Measurements from ENCODE around the gene MDGA2.

The MDGA2 gene

DNA sequence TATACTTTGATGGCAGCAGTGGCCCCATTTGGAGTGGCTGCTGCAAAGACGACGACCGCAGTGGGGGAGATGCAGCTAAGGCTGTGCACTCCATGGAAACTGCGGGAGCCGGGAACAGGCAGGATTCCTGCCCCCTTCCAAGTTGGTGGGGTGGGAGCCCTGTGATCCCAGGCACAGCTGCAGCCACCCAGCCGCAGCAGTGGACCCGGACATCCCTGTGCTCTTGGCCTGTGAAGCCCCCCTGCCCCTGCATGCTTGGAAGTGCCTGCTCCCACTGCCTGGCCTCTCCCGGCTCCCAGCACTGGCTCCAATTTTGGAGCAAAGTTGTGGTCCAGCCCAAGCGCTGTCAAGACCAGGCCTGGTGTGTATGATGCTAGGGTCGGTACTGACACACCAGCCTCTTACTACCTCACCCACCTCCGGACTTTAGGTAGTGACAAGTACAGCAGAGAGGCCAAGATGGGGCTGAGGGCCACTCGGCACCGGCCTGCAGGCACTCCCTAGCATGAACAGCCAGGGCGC, 521.1 kb downstream of the MDGA2 start:
- H3K4me3 ChIP-seq (ENCODE audit: low read depth in 1 of 2, low read length in 2 of 2), result no peak overlapping the region

DNA sequence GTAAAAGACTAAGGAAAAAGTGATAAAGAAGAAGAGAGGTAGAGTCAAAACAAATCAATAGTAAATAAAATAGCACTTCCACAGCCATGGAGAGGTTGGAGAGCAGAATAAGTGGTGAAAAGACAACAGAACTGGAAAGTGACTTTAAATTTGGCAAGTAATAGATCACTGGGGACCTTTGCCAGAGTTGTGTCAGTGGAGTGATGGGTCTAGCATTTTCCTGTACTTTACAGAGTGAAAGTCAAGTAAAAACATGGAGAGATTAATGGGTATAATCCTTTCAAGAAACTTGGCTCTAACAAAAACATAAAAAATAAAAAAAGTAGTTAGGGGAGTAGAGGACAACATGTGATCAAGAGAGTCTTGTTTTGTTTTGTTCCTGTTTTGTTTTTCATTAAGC, 521.7 kb downstream of the MDGA2 start:
- no peak overlapping the region for H3K27ac ChIP-seq (ENCODE audit: low read length)
- H4K20me1 ChIP-seq (ENCODE audit: insufficient read depth, low read length), result no peaks in the 10 kb centered on the region
- H3K9me3 ChIP-seq (ENCODE audit: insufficient read depth, low read length, severe bottlenecking), result no peaks in the 10 kb centered on the region
- TF ChIP-seq, protein P1, sequence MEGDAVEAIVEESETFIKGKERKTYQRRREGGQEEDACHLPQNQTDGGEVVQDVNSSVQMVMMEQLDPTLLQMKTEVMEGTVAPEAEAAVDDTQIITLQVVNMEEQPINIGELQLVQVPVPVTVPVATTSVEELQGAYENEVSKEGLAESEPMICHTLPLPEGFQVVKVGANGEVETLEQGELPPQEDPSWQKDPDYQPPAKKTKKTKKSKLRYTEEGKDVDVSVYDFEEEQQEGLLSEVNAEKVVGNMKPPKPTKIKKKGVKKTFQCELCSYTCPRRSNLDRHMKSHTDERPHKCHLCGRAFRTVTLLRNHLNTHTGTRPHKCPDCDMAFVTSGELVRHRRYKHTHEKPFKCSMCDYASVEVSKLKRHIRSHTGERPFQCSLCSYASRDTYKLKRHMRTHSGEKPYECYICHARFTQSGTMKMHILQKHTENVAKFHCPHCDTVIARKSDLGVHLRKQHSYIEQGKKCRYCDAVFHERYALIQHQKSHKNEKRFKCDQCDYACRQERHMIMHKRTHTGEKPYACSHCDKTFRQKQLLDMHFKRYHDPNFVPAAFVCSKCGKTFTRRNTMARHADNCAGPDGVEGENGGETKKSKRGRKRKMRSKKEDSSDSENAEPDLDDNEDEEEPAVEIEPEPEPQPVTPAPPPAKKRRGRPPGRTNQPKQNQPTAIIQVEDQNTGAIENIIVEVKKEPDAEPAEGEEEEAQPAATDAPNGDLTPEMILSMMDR (IDR thresholded peaks at IDR 0.05; ENCODE audit: borderline replicate concordance, extremely low read depth, low read length, poor library complexity, severe bottlenecking), result no peak
- TF ChIP-seq EZH2 (IDR thresholded peaks at IDR 0.05; ENCODE audit: borderline replicate concordance, low read depth, low read length, severe bottlenecking), result no peak
- no peak for DNase-seq
- no peak overlapping the region for H2AFZ ChIP-seq (ENCODE audit: low read depth, low read length)
- H3K4me1 ChIP-seq (ENCODE audit: insufficient read depth, low read length), result no peaks in the 10 kb centered on the region
- no peak overlapping the region for H3K9ac ChIP-seq (ENCODE audit: low read depth, low read length)
- no peak overlapping the region for H3K4me3 ChIP-seq (ENCODE audit: low read depth in 1 of 2, low read length in 2 of 2)
- no peaks in the 10 kb centered on the region for H3K36me3 ChIP-seq (ENCODE audit: insufficient read depth, low read length)
- H3K27me3 ChIP-seq (ENCODE audit: insufficient read depth, low read length, poor library complexity), result no peaks in the 10 kb centered on the region
- no peak for ATAC-seq (ENCODE audit: insufficient read depth, low read depth)
- H3K79me2 ChIP-seq (ENCODE audit: insufficient read depth, low read length), result no peaks in the 10 kb centered on the region
- H3K4me2 ChIP-seq (ENCODE audit: insufficient read depth, low read length), result no peak overlapping the region

More for the DNA sequence above, 521.1 kb downstream of the MDGA2 start:
- Histone ChIP-seq H3K36me3 (ENCODE audit: insufficient read depth, low read length) (no peaks in the 10 kb centered on the region), H3K27ac (ENCODE audit: low read length) (no peak overlapping the region), H3K9ac (ENCODE audit: low read depth, low read length) (no peak overlapping the region), H3K4me2 (ENCODE audit: insufficient read depth, low read length) (no peak overlapping the region), H3K4me1 (ENCODE audit: insufficient read depth, low read length) (no peaks in the 10 kb centered on the region), H3K9me3 (ENCODE audit: insufficient read depth, low read length, severe bottlenecking) (no peaks in the 10 kb centered on the region), H3K79me2 (ENCODE audit: insufficient read depth, low read length) (no peaks in the 10 kb centered on the region), H4K20me1 (ENCODE audit: insufficient read depth, low read length) (no peaks in the 10 kb centered on the region), H3K27me3 (ENCODE audit: insufficient read depth, low read length, poor library complexity) (no peaks in the 10 kb centered on the region), H2AFZ (ENCODE audit: low read depth, low read length) (no peak overlapping the region)
- no peak for ATAC-seq (ENCODE audit: insufficient read depth, low read depth)
- TF ChIP-seq EZH2 (IDR thresholded peaks at IDR 0.05; ENCODE audit: borderline replicate concordance, low read depth, low read length, severe bottlenecking), result no peak
- TF ChIP-seq, protein P1 (IDR thresholded peaks at IDR 0.05; ENCODE audit: borderline replicate concordance, extremely low read depth, low read length, poor library complexity, severe bottlenecking), result no peak
- DNase-seq, result no peak

DNA sequence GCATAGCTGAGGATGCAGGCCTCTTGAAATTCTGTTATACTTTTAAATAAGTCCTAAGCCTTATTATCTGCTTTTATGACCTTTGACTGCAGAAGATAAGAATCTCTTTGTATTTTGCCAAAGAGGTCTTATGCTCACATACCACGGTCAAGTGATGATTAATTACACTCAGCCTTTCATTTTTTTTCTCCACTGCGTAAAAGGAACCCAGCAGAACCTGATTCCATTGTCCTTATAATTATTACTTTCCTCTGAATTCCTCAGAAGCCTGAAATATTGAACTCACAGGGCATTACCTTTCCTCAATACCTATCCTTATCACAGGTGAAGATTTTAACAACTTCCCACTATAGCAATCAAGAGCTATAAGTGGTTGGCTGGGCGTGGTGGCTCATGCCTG, 525.1 kb downstream of the MDGA2 start:
- Histone ChIP-seq H3K79me2 (ENCODE audit: insufficient read depth, low read length) (no peaks in the 10 kb centered on the region), H3K27me3 (ENCODE audit: insufficient read depth, low read length, poor library complexity) (no peaks in the 10 kb centered on the region), H2AFZ (ENCODE audit: low read depth, low read length) (no peak overlapping the region), H3K4me3 (ENCODE audit: low read depth in 1 of 2, low read length in 2 of 2) (no peak overlapping the region), H3K4me2 (ENCODE audit: insufficient read depth, low read length) (no peak overlapping the region), H4K20me1 (ENCODE audit: insufficient read depth, low read length) (no peaks in the 10 kb centered on the region), H3K4me1 (ENCODE audit: insufficient read depth, low read length) (no peaks in the 10 kb centered on the region), H3K36me3 (ENCODE audit: insufficient read depth, low read length) (no peaks in the 10 kb centered on the region), H3K27ac (ENCODE audit: low read length) (no peak overlapping the region), H3K9me3 (ENCODE audit: insufficient read depth, low read length, severe bottlenecking) (no peaks in the 10 kb centered on the region), H3K9ac (ENCODE audit: low read depth, low read length) (no peak overlapping the region)
- DNase-seq (no peak), ATAC-seq (ENCODE audit: insufficient read depth, low read depth) (no peak)
- TF ChIP-seq, protein P1 (IDR thresholded peaks at IDR 0.05; ENCODE audit: borderline replicate concordance, extremely low read depth, low read length, poor library complexity, severe bottlenecking), result no peak
- TF ChIP-seq EZH2 (IDR thresholded peaks at IDR 0.05; ENCODE audit: borderline replicate concordance, low read depth, low read length, severe bottlenecking), result no peak

DNA sequence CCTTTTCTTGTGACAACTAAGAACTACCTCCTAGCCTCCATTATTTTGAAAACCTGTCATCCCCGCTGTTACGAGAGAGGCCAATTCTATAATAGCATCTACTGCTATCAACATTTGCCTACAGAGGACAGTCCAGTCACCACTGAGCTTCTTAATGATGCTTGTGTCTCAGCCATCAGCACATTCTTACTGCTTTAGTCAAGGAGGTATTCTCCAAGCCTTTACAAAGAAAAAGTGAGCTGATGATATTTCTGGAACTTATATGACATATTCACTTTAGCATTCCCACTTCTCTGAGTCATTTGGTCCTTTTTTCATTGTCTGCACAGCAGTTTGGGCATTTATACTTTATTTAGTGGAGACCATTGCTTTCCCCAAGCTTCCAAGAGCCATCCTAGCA, 526.1 kb downstream of the MDGA2 start:
- Histone ChIP-seq H3K4me1 (ENCODE audit: insufficient read depth, low read length) (no peaks in the 10 kb centered on the region), H3K9me3 (ENCODE audit: insufficient read depth, low read length, severe bottlenecking) (no peaks in the 10 kb centered on the region), H3K4me2 (ENCODE audit: insufficient read depth, low read length) (no peak overlapping the region), H3K9ac (ENCODE audit: low read depth, low read length) (no peak overlapping the region), H3K27ac (ENCODE audit: low read length) (no peak overlapping the region), H3K27me3 (ENCODE audit: insufficient read depth, low read length, poor library complexity) (no peaks in the 10 kb centered on the region), H3K79me2 (ENCODE audit: insufficient read depth, low read length) (no peaks in the 10 kb centered on the region), H2AFZ (ENCODE audit: low read depth, low read length) (no peak overlapping the region), H3K36me3 (ENCODE audit: insufficient read depth, low read length) (no peaks in the 10 kb centered on the region), H4K20me1 (ENCODE audit: insufficient read depth, low read length) (no peaks in the 10 kb centered on the region), H3K4me3 (ENCODE audit: low read depth in 1 of 2, low read length in 2 of 2) (no peak overlapping the region)
- DNase-seq (no peak), ATAC-seq (ENCODE audit: insufficient read depth, low read depth) (no peak)
- TF ChIP-seq EZH2 (IDR thresholded peaks at IDR 0.05; ENCODE audit: borderline replicate concordance, low read depth, low read length, severe bottlenecking), result no peak
- TF ChIP-seq, protein P1 (IDR thresholded peaks at IDR 0.05; ENCODE audit: borderline replicate concordance, extremely low read depth, low read length, poor library complexity, severe bottlenecking), result no peak
